HG02588 (cell line): ENCODE results near the gene RABGGTA.
A peak's percentile ranks its signal among the peaks of the same experiment; 100 is the strongest.

Experiments used
- ATAC-seq: cut with Tn5 transposase; IDR thresholded peaks from one replicate; pipeline ENCODE4 v1.9.1; 2021; ENCODE audit warnings: mild to moderate bottlenecking, moderate library complexity; ENCODE audit not compliant: unreplicated experiment

RABGGTA gene

DNA sequence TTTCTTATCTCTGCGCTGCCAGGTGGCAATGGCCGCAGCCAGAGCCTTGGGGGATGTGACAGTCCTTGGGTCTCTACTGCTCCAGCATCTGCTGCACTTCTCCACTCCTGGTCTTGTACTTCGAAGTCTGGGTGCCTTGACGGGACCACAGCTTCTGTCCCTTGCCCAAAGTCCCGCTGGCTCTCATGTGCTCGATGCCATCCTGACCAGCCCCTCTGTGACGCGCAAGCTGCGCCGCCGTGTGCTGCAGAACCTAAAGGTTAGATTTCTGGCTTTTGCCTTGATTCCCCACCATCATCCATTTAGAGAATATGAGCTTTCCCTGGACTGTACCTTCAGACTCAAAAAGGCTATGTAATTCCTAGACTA is 32.6 kb upstream of the RABGGTA start:
- no peak for ATAC-seq

DNA sequence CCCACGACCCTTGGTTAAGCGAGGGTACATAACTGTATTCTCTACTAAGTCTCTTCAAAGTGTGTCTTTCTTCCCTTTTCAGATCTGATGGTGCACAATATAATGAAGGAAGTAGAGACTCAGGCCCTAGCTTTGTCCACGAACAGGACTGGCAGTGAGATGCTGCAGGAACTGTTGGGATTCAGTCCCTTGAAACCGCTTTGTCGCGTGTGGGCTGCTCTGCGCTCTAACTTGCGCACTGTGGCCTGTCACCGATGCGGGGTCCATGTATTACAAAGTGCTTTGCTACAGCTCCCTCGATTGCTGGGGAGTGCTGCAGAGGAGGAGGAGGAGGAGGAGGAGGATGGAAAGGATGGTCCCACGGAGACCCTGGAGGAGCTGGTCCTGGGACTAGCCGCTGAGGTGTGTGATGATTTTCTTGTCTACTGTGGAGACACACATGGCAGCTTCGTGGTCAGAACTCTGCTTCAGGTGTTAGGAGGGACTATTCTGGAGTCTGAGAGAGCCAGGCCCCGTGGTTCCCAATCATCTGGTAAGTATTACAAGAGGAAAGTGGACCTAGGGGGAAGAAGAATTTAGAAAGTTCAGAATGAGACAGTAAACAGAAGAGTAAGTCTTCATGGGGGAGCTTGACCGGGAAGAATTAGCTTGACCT is 29.1 kb upstream of the RABGGTA start:
- ATAC-seq = no peak

DNA sequence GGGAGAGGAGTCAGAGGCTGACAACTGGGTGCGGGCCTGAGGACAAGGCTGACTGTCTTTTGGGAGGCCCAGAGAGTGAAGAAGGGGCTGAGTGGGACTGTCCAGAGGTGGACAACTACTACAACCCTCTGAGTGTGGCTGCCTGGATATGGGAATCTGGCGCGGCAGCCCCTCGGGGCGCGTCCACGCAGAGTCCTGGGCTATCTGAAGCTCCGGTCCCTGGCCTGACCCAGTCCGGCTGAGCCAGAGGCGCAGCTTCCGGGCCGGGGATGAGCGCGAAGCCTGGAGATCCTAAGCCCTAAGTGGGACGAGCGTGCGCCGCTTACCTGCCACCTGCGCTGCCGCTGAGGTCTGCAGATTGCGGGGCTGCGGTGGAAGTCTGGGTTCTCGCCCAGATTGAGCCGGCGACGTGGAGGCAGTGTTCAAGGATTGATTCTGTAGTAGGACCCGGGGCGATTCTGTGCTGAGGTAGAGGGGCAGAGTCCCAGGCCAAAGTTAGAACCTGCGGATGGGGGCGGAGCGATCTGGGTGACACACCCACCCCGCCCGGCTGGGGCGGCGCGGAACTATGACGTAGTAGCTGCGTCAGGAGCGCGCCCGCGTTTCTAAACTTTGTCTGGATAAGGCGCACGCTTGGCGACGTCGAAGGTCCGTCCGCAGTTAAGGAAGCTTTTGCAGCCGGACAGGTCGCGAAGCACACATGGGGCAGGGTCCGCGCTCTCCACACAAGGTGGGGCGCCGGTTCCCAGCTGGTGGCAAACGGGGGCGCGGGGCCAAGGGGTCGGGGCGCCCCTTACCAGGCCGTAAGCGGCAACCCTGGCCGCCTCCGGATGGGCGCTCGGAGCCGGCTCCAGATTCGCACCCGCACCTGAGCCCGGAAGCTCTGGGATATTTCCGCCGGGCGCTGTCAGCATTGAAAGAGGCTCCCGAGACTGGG is 28.1 kb upstream of the RABGGTA start, which contains the start of the genes DHRS1 and NOP9:
Gene DHRS1 (minus strand): TSS at position 526 of the 937 bp plus-strand sequence. CDS start 674 bp downstream, outside the sequence.
Gene NOP9 (plus strand): TSS at position 596 of the 937 bp plus-strand sequence. CDS start 105 bp downstream, at position 701.
- ATAC-seq = peak; percentile 59

DNA sequence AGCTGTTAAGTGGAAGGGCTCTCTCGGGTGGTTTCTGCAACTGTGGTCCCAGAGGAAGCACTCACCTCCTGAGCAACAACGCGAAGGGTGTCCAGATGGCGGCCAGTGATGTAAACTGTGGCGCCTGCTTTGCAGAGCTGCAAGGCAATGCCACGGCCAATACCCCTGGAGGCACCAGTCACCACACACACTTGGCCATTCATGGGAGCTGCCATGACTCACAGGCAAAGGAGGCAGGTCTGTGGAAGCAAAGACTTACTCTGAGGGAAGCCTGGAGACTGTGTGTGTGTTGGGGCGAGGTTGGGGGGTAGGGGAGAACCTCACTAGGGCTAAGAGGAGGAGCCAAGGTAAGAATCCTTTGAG is 27.5 kb upstream of the RABGGTA start:
- ATAC-seq = no peak

DNA sequence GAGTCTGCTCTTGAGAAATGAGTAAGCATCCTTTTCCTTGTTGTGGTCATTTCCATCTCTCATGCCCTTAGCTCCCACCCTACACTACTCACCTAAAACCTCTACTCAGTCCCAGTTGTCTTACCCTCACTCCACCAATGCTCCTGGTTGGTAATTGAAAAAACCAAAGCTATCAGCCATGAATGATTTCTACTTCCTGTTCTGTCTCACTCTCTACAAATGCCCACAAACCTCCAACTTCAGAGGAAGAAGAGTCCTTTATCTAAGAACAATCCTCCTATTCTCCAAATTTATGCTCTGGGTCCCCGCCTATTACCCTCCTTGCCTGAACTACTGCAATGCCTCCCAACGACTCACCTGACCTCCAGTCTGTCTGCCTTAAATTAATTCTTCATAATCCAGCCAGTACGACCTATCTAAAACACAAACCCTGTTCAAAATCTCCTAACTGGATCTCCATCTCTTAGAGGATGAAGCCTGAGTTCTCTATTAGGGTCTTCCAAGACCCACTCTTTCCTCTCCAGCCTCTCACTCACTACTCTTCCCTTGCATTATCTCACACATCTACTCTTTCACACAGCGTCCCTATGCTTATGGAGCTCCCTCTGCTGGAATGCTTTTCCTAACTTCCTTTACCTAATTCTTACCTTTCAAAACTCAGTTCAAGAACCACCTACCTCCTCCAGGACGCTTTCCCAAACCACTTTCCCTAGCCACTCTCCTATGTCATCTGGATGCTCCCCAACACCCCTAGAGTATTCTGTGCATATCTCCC is 26.0 kb upstream of the RABGGTA start:
- ATAC-seq = peak; percentile 10

DNA sequence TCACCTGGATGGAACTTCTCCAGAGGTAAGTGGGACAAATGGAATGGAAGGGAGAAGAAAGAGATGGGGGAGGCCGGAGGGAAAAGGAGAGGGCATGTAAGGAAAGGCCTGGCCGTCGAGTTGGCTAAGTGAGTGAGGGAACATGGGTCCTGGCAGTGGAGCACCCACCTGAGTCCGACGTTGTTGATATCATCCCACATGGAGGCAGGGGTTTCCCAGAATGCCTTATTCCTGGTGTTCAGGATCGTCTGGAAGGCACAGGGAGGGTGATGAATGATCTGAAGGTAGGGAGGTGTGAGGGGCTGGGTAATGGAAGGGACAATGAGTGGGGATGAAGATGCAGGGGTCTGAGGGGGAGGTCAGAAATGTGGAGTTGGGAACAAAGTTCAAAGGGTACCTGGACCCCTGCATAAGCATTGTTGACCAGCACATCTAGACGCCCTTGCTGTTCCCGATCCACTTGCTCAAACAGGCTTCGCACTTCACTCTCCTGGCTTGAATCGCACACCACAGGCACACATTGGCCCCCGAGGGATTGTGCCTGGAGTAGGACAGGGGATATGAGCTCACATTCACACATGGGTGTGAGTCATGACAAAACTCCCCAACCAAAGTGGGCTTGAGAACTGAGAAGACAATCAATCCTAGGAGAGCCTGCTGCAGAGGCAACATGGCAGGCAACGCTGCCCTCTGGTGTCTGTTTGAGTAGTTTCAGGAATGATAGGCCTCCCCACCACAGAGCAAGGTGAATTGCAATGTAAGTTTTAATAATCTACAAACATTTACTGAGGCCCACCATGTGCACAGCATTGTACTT is 25.2 kb upstream of the RABGGTA start:
- ATAC-seq = peak; percentile 39

DNA sequence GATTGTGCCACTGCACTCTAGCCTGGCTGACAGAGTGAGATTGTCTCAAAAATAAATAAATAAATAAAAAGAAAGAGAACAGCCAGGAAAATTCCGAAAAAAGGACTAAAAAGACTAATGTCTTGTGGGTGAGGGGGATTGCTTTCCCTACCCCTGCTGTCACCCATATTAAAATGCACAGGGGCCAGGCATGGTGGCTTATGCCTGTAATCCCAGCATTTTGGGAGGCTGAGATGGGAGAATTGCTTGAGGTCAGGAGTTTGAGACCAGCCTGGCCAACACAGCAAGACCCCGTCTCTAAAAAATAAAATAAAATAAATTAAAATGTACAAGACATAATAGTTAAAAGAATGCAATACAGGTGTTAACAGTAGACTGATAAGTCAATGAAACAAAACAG is 22.1 kb upstream of the RABGGTA start:
- ATAC-seq = no peak

DNA sequence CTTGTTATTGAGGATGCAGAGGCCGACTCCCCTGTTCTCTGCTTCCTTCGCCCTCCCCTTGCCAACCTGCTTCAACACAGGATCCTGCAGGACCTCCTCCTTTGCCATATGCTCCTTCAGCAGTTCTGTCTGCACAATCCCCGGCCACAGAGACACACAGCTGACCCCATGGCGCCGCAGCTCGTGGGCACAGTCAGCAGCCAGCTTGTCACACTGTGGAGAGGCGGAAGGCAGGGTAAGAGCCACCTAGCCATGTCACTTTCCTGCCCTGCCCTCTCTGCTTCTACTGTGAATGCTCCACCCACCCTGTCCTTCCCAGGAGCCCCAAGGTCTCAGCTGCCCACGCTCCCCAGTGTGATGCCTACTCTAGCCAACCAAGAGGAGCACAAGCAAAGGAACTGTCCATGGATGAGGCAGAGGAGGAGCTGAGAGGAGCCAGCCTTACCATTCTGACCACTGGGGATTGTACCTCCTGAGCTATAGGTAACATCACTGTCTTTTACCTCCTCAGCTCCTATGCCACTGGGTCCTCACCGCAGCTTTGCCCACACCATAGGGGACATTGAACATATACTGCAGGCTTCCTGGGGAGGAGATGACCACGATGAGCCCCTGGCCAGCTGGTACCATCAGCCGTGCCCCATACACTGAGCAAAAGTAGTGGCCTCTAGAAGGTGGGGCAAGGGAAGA is 20.9 kb upstream of the RABGGTA start:
- ATAC-seq = no peak

DNA sequence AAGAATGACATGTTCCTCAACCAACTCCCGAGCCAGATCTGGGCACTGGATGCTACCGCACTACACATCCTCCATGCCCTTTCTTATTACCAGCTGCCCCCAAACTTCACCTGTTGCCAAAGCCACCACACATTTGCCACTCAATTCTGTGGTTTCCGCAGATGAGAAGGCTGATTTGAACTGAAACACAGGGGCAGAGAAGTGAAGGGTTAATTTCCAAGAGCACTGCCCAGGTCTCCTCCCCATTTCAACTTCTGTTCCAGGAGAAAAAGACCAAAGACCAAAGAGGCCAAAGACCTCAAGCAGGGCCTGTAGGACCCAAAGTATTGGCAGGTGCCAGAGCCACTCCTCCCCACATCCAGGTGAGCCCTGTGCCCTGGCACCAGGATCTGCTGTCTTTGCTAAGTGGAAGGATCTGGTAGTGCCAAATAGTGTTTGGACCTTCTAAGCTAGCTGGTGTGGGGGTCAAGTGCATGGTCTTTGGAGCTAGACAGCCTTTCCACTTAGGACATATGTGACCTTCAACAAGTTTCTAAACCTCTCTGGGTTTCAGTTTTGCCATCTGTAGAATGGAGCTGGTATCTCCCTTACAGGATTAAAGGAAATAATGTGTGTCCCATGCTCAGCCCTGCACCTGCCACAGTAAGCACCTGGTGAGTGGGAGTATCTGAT is 20.2 kb upstream of the RABGGTA start:
- ATAC-seq = no peak

DNA sequence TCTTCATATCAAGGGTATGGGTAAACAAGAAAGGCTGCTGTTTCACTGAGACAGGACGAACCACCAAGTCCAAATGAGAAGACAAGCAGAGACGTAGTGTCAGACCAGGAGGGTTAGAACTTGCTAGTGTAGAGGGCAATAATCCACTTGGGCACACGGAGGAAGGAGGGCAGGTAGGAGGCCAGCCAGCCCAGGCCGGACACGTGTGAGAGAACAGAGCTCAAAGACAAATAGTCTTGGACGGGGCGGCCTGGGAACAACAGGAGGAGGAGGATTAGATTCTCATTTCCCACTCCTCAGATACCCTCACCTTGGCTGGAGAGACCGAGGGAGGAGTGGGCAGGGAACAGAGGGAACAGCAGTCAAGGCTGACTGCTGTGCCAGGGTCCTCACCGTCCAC is 19.3 kb upstream of the RABGGTA start:
- ATAC-seq = no peak

DNA sequence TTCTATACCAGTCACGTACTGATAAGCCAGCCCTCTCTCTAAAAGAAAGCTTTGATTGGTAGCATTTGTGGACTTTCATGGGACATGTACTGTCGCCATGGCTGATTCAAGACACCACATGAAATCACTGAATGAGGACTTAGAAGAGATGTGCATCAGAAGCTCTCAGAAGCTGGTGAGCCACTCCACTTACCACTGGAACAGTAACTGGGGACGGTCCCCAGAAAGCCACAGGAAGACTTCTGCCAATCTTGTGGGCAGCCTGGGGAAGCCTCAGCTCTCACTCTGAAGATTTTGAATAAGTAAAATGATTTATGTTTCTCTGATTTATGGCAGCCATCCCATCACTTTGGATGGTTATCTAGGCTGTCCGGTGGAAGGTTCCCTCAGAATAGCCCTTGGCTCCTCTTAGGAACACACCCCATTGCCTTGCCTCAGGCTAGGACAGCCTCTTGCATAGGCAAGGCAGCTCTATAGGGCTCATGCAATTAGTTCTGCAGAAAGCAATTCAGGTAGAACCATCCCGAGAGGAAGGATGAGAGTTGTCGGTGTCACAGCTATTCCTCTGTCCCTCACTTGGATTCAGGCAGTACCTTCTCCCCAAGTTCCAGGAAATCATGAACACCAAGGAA is 18.4 kb upstream of the RABGGTA start:
- peak; percentile 67 for ATAC-seq

DNA sequence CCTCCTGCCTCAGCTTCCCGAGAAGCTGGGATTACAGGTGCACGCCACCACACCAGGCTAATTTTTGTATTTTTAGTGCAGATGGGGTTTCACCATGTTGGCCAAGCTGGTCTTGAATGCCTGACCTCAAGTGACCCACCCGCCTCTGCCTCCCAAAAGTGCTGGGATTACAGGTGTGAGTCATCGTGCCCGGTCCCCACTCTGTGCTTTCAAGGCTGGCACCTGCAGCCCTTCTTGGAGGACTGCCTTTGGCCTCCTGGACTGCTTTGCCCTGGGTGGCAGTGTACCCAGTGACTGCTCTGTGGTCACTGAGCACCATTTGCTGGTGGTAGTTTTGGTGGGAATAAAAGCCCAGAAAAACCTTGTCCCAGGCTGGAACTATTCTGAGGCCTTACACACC is 15.6 kb upstream of the RABGGTA start:
- no peak for ATAC-seq

DNA sequence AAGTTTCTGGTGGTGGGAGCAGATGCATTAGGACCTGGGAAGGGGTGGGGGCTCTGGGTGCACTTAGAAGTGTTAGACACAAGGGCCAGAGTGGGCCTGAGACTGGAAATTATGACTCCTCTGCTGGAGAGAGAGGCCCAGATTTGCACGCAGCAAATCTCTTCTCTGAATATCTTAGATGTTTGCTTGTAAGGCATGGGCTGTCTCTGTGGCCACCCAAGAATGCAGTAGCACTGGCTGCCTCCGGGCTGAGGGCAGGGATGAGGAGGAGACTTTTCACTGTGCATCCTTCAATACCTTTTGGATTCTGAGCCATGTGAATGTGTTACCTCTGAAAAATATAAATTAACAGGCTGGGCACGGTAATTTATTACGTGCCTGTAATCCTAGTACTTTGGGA is 14.0 kb upstream of the RABGGTA start:
- no peak for ATAC-seq

DNA sequence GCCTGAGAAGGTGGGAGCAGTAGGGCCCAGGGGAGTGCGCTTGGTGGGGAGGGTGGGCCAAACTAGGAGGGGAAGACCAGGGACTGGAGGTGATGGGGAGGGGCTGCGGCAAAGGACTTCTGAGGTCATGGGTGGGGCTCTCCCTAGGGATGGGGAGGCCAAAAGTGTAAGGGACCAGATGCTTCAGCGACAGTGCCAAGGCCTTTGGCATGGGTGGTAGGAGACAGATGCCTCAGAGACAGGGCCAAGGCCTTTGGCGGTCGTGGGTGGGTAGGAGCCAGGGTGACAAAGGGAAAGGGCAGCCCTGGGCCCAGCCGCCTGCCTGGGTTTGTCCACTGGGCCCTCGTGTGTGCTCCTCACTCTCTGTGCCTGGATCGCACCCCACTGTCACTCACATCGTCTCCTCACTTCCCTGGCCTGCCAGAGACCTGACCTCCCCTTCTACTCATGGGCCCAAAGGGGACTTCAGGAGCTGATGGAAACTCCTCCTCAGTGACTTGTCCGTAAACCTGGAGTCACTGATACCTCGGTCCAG is 13.2 kb upstream of the RABGGTA start:
- ATAC-seq = no peak

DNA sequence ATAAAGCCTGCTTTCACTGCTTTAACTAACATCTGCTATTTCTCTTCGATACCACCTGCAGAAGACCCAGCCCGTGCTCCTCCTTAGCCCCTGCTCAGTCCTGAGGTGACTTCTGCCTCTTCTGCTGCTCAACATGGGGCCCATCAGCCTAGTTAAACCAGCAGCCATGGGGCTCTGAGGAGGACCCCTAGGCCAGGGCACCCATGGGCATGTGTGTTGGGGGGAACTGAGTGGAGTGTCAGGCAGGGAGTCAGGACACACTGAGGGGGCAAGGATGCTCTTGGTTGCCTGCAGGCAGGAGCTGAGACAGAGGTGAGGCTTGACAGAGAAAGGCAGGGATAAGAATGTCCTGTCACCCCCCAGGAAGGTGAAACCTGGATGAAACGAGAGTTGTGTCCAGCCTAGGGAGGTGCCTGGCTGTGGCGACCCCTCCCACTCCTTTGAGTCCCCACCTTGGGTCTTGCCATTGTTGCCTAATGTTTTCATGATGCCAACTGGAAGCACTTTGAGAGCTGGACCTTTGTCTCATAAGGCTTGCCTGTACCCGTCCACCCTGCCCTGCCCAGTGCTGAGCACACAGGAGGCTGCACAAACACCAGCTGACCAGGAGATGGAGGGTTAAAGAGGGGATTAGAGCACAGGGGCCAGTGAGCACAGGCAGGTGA is 12.5 kb upstream of the RABGGTA start:
- no peak for ATAC-seq

DNA sequence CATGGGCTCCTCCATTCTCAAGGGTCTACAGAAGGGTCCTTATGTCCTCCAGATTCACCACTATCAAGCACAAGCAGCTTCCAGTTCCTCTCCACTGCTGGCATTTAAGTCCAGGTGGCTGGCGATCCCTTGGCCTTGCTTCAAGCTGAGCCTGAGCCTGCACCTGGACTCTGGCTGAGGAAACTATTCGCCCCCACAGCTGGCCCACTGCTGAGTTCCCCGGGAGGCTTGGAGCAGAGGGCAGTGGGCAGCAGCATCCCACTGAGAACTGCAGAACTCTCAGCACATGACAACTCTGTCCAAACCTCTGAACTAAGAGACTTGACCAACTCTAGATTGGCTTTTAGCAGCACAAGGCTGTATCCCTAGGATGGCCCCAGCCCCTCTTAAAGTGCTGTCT is 11.3 kb upstream of the RABGGTA start:
- no peak for ATAC-seq

DNA sequence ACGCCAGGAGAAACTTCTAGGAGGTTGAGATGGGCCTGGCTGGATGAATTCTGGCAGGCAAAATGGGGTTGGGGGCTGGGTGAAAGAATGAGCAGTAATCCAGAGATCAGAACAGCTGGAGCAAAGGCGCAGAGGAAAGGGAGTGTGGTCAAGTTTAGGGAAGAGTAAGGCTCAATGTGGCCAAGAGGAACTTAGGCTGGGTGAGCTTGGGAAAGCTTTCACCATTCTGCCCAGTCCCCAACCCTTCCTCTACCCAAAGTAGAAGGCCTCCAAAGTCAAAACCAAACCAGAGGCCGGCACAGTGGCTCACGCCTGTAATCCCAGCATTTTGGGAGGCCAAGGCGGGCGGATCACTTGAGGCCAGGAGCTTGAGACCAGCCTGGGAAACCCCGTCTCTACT is 10.2 kb upstream of the RABGGTA start:
- ATAC-seq = no peak

DNA sequence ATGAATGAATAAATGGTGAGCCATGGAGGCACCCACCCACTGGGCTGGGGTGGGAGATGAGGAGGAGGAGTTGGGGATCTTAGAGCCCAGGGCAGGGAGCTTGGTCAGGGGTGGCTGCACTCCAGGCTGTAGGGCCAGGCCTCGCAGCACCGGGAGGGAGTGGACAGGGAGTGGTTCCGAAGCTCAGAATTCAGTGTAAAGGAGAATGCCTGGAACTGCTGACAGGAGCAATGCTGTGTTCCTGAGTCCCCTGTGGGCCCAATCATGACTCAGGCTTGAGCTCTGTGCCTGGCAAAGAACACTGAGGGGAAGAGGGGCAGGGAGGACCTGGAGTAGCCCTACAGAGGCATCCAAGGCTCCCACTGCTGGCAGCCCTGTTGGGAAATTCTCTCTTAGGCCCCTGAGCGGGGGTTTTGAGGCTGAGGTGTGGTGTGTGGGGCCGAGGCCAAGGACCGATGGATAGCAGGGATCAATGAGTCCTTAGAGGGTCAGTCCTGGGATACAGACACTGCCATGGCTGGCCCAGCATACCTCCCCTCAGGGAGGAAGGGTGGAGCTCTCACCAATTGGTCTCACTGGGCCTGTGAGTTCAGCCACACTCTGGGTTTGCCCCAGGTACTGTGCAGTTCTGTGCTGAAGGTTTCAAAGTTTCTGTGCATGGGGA is 9.5 kb upstream of the RABGGTA start:
- no peak for ATAC-seq
